LNCAP (cell line): ENCODE measurements around the gene ENDOU.

Experiments
- TF ChIP-seq, protein P1 (sequence below): fragments of 450-650 bp; IDR thresholded peaks from 2 replicates; pipeline ENCODE4 v1.5.1; 2017; ENCODE audit warnings: mild to moderate bottlenecking

The ENDOU gene

DNA sequence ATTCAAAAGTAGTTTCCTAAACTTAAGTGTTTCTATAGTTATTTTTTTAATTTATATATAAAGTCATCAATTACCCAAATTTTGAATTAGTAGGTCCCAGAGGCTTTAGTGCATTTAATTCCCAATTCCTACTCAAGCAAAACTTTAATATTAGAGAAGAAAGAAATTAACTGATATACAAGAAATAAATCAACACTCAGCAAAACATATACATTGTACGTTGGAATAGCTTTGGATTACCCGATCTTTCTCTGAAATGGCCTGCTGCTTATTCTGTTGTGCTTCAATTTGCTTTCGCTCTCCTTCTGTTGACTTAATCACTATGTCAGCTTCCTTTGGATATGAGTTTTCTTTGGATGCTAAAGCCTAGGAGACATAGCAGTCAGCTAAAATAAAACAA, 37.7 kb downstream of the ENDOU start:
- TF ChIP-seq, protein P1, sequence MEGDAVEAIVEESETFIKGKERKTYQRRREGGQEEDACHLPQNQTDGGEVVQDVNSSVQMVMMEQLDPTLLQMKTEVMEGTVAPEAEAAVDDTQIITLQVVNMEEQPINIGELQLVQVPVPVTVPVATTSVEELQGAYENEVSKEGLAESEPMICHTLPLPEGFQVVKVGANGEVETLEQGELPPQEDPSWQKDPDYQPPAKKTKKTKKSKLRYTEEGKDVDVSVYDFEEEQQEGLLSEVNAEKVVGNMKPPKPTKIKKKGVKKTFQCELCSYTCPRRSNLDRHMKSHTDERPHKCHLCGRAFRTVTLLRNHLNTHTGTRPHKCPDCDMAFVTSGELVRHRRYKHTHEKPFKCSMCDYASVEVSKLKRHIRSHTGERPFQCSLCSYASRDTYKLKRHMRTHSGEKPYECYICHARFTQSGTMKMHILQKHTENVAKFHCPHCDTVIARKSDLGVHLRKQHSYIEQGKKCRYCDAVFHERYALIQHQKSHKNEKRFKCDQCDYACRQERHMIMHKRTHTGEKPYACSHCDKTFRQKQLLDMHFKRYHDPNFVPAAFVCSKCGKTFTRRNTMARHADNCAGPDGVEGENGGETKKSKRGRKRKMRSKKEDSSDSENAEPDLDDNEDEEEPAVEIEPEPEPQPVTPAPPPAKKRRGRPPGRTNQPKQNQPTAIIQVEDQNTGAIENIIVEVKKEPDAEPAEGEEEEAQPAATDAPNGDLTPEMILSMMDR, result no peak

DNA sequence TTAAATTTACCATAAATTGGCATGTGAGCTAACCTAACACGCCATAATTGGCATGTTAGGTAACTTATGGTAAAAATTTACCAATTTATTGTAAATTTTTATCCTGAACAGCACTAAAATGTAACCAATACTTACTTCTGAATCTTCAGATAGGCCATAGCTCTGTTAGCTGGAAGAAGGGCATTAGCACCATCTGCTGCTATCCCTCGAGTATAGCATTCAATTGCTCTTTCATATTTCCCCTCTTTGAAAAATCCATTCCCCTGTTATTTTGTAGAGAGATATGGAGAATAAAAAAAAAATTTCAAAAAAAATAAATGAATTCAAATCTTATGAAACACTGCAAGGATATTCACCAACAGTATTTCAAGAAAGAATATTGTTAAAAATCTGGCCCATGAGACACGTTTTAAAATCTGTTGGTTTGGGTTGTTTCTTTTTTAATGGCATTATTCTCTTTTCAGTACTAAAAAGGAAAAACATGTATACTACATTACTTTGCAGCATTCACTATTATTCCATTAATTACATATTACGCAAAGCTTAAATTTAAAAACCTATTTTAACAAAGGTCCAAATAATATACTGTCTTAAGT, 38.5 kb downstream of the ENDOU start:
- TF ChIP-seq, protein P1, result peak; percentile 67

DNA sequence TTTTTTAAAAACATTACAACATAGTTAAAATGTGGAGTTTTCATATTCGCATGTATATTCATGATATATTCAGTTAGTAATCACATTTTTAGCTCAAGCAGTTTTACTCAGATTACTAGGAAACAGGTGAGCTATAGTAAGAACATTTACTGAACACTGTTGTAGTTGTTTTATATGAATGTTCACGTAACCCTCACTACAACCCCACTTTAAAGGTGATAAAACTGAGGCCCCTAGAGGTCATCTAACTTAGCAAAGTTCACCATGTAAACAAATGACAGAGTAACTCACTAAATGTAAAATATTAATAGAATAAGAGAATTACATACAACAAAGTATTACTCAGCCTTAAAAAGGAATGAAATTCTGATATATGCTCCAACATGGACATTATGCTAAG, 45.5 kb downstream of the ENDOU start:
- TF ChIP-seq, protein P1, result no peak

DNA sequence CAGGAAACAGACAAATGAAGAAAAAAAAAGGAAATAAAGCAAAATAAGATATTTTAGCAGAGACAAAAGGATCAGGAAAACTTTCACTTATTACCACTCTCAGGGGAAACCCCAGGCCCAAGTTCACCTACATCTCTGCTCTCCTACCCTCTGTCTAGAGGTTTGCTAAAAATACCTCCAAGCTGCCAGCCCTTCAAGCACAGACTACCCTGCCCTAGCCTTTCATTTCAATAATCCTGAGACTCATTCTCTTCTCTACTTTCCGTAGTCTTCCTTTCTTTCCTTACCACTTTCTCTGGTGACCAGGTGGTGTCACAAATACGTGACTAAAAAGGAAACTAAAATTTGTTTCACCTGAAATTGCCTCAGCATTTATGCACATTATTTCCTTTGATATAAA, 53.2 kb downstream of the ENDOU start:
- TF ChIP-seq, protein P1, result no peak
